H9 (cell line): ENCODE results near the gene MAPKAPK3. TPM values are rescaled to one million over a fixed set of nuclear protein-coding genes. Genes with fewer than 3 reads are reported as not detected.

Source experiments
- DNase-seq: peaks from one replicate; pipeline ENCODE4 v3.0.0-alpha.2; 2017
- H2AFZ ChIP-seq: one replicate; pipeline ENCODE4 v1.6.1; 2013; ENCODE audit warnings: mild to moderate bottlenecking, low read length, control low read depth, moderate library complexity
- H2AK5ac ChIP-seq: 2 replicates; pipeline ENCODE4 v1.6.1; 2013; ENCODE audit warnings: low read length, control low read depth, mixed read lengths; ENCODE audit not compliant: insufficient read length
- H2BK120ac ChIP-seq: one replicate; pipeline ENCODE4 v1.6.1; 2013; ENCODE audit warnings: low read depth, mild to moderate bottlenecking, low read length, control low read depth, inconsistent platforms; ENCODE audit not compliant: poor library complexity, severe bottlenecking
- H2BK12ac ChIP-seq: 2 replicates; pipeline ENCODE4 v1.6.1; 2013; ENCODE audit warnings: low read length, control low read depth, mixed read lengths, low read depth; ENCODE audit not compliant: insufficient read length
- H2BK15ac ChIP-seq: 2 replicates; pipeline ENCODE4 v1.6.1; 2013; ENCODE audit warnings: low read depth, low read length, control low read depth
- H2BK20ac ChIP-seq: one replicate; pipeline ENCODE4 v1.6.1; 2013; ENCODE audit warnings: low read depth, mild to moderate bottlenecking, low read length, control low read depth, inconsistent platforms; ENCODE audit not compliant: poor library complexity, severe bottlenecking
- H2BK5ac ChIP-seq: 2 replicates; pipeline ENCODE4 v1.6.1; 2013; ENCODE audit warnings: low read length, control low read depth, mixed read lengths; ENCODE audit not compliant: insufficient read length
- H3K14ac ChIP-seq: 2 replicates; pipeline ENCODE4 v1.6.1; 2013; ENCODE audit warnings: low read length, control low read depth; ENCODE audit not compliant: insufficient read depth
- H3K18ac ChIP-seq: 2 replicates; pipeline ENCODE4 v1.6.1; 2013; ENCODE audit warnings: low read depth, mild to moderate bottlenecking, mixed read lengths, low read length, control low read depth; ENCODE audit not compliant: insufficient read length
- H3K23ac ChIP-seq: 2 replicates; pipeline ENCODE4 v1.6.1; 2013; ENCODE audit warnings: low read length, control low read depth, mixed read lengths, low read depth; ENCODE audit not compliant: insufficient read length
- H3K23me2 ChIP-seq: 2 replicates; pipeline ENCODE4 v1.6.1; 2013; ENCODE audit warnings: low read depth, mild to moderate bottlenecking, mixed read lengths, low read length, control low read depth; ENCODE audit not compliant: insufficient read length, poor library complexity, severe bottlenecking
- H3K27ac ChIP-seq: 2 replicates; pipeline ENCODE4 v1.5.1; 2013; ENCODE audit warnings: low read length, control low read depth, mixed read lengths, low read depth; ENCODE audit not compliant: insufficient read length
- H3K27me3 ChIP-seq: 2 replicates; pipeline ENCODE4 v1.6.1; 2013; ENCODE audit warnings: low read length, control low read depth, inconsistent platforms; ENCODE audit not compliant: insufficient read depth
- H3K4ac ChIP-seq: 2 replicates; pipeline ENCODE4 v1.6.1; 2013; ENCODE audit warnings: low read depth, mild to moderate bottlenecking, control low read depth, inconsistent platforms, low read length, moderate library complexity
- H3K4me1 ChIP-seq: 2 replicates; pipeline ENCODE4 v1.6.1; 2013; ENCODE audit warnings: low read length, control low read depth, inconsistent platforms; ENCODE audit not compliant: insufficient read depth
- H3K4me2 ChIP-seq: 2 replicates; pipeline ENCODE4 v1.6.1; 2013; ENCODE audit warnings: low read length, control low read depth, mixed read lengths; ENCODE audit not compliant: insufficient read length, insufficient read depth
- H3K56ac ChIP-seq: 2 replicates; pipeline ENCODE4 v1.6.1; 2013; ENCODE audit warnings: low read depth, mild to moderate bottlenecking, mixed read lengths, low read length, control low read depth; ENCODE audit not compliant: insufficient read length
- H3K79me1 ChIP-seq: 2 replicates; pipeline ENCODE4 v1.6.1; 2013; ENCODE audit warnings: low read depth, mild to moderate bottlenecking, moderate library complexity, low read length, control low read depth, inconsistent platforms; ENCODE audit not compliant: insufficient read depth, poor library complexity, severe bottlenecking
- H3K79me2 ChIP-seq: 2 replicates; pipeline ENCODE4 v1.6.1; 2013; ENCODE audit warnings: low read length, control low read depth, inconsistent platforms; ENCODE audit not compliant: insufficient read depth
- H3K9ac ChIP-seq: 2 replicates; pipeline ENCODE4 v1.6.1; 2013; ENCODE audit warnings: low read length, control low read depth, mixed read lengths; ENCODE audit not compliant: insufficient read length; ENCODE audit errors: extremely low read depth
- H3K9me3 ChIP-seq: one replicate; pipeline ENCODE4 v1.6.1; 2013; ENCODE audit warnings: low read depth, low read length, inconsistent platforms; ENCODE audit not compliant: control insufficient read depth
- H3T11ph ChIP-seq: one replicate; pipeline ENCODE4 v1.6.1; 2013; ENCODE audit warnings: mild to moderate bottlenecking, low read length, control low read depth, inconsistent platforms
- H4K20me1 ChIP-seq: one replicate; pipeline ENCODE4 v1.6.1; 2013; ENCODE audit not compliant: control insufficient read depth, insufficient read length, insufficient read depth
- H4K5ac ChIP-seq: 2 replicates; pipeline ENCODE4 v1.6.1; 2013; ENCODE audit warnings: low read depth, mild to moderate bottlenecking, mixed read lengths, low read length, control low read depth; ENCODE audit not compliant: insufficient read length
- H4K8ac ChIP-seq: replicated peaks from 2 replicates; pipeline ENCODE4 v1.6.1; 2013; ENCODE audit warnings: low read length, control low read depth, mixed read lengths, low read depth; ENCODE audit not compliant: insufficient read length
- H4K91ac ChIP-seq: 2 replicates; pipeline ENCODE4 v1.6.1; 2013; ENCODE audit warnings: low read depth, mild to moderate bottlenecking, moderate library complexity, mixed read lengths, low read length, control low read depth; ENCODE audit not compliant: insufficient read length
- H3K27ac Mint-ChIP-seq, 3 experiments: 2 replicates in 2 of 3; 3 replicates in 1 of 3; pipeline ENCODE4 v1.8.0; 2020 to 2021; ENCODE audit warnings: mixed read lengths in 3 of 3, mild to moderate bottlenecking in 1 of 3, moderate library complexity in 1 of 3
- H3K27me3 Mint-ChIP-seq: 2 replicates; pipeline ENCODE4 v1.8.0; 2021; ENCODE audit warnings: low read depth, mild to moderate bottlenecking, moderate library complexity, mixed read lengths
- H3K36me3 Mint-ChIP-seq, 3 experiments: 2 replicates in 2 of 3; 3 replicates in 1 of 3; pipeline ENCODE4 v1.8.0; 2020 to 2021; ENCODE audit warnings: low read depth in 3 of 3, mixed read lengths in 3 of 3; ENCODE audit not compliant: insufficient read depth in 1 of 3
- H3K4me1 Mint-ChIP-seq, 2 experiments: 2 replicates each; pipeline ENCODE4 v1.8.0; 2020; ENCODE audit warnings: mixed read lengths in 2 of 2
- H3K4me3 Mint-ChIP-seq, 2 experiments: 2 replicates in 1 of 2; 3 replicates in 1 of 2; pipeline ENCODE4 v1.8.0; 2020 to 2021; ENCODE audit warnings: mild to moderate bottlenecking in 2 of 2, mixed read lengths in 2 of 2, moderate library complexity in 1 of 2
- H3K9me3 Mint-ChIP-seq, 2 experiments: 2 replicates in 1 of 2; 3 replicates in 1 of 2; pipeline ENCODE4 v1.8.0; 2020; ENCODE audit warnings: mild to moderate bottlenecking in 2 of 2, mixed read lengths in 2 of 2, moderate library complexity in 1 of 2
- WGBS: extraction: QIAGEN DNeasy Blood & Tissue Kit; methylation state at CpG from one replicate; pipeline ENCODE4 v1.1.7; 2013; ENCODE audit warnings: missing lambda C conversion rate, low lambda C conversion rate, mixed read lengths; ENCODE audit not compliant: insufficient read length; ENCODE audit errors: extremely low coverage; 5-methylcytosine and 5-hydroxymethylcytosine counted together
- total RNA-seq: library from RNA; stranded (reverse); gene quantifications from 2 replicates; pipeline ENCODE4 v1.2.1, GENCODE V29; 2021
- TF ChIP-seq, protein P1 (sequence below): fragments of 200-600 bp; sonication (generic); conservative IDR thresholded peaks from 3 replicates; pipeline ENCODE4 v1.8.0; 2021; ENCODE audit warnings: antibody characterized with exemption, mild to moderate bottlenecking

Gene MAPKAPK3
- total RNA-seq, 1 experiment from 2014 or later: 57.9 TPM

DNA sequence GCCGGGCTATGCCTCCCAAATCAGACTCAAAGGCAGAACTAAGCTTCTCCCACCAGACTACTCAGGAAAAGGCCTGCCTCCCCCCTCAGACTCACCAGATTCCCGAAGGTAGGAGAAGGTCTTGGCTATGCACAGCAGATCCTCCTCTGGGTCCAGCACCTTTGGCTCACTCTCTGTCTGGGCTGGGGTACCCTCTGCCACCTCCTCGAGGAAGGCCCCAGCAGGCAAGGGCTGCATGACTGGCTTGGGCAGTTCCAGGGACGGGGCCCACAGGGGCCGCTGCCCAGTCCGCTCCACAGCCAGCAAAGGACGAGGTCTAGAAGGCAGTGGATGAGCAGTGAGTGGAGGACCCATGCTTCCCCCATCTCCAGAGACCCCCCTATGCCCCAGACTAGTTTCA, 8.7 kb upstream of the MAPKAPK3 start:
- no peak overlapping the region for H2BK5ac ChIP-seq
- no peaks in the 10 kb centered on the region for H3K79me2 ChIP-seq
- TF ChIP-seq, protein P1, sequence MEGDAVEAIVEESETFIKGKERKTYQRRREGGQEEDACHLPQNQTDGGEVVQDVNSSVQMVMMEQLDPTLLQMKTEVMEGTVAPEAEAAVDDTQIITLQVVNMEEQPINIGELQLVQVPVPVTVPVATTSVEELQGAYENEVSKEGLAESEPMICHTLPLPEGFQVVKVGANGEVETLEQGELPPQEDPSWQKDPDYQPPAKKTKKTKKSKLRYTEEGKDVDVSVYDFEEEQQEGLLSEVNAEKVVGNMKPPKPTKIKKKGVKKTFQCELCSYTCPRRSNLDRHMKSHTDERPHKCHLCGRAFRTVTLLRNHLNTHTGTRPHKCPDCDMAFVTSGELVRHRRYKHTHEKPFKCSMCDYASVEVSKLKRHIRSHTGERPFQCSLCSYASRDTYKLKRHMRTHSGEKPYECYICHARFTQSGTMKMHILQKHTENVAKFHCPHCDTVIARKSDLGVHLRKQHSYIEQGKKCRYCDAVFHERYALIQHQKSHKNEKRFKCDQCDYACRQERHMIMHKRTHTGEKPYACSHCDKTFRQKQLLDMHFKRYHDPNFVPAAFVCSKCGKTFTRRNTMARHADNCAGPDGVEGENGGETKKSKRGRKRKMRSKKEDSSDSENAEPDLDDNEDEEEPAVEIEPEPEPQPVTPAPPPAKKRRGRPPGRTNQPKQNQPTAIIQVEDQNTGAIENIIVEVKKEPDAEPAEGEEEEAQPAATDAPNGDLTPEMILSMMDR: no peak
- H3K27ac ChIP-seq: no peak overlapping the region
- no peak overlapping the region for H3K4ac ChIP-seq
- H4K91ac ChIP-seq: no peak overlapping the region
- no peak overlapping the region for H2BK20ac ChIP-seq
- H3K27me3 ChIP-seq: peaks cover 8% of the 10 kb centered on the region; the same call in 1 of the 2 replicates
- no peak overlapping the region for H3K18ac ChIP-seq
- no peak overlapping the region for H3K56ac ChIP-seq
- no CpG with 5 or more reads among the region's 7 CpGs for WGBS
- H2AFZ ChIP-seq: no peak overlapping the region
- no peak overlapping the region for H3K4me3 Mint-ChIP-seq
- peaks cover 16 to 19% of the 10 kb centered on the region in 2 experiments for H3K4me1 Mint-ChIP-seq
- H3K27me3 Mint-ChIP-seq: peaks cover 38% of the 10 kb centered on the region
- peaks cover 0 to 1% (median 0%) of the 10 kb centered on the region in 3 experiments; a peak in 1 of 7 replicates for H3K36me3 Mint-ChIP-seq
- no peak overlapping the region for H3T11ph ChIP-seq
- no peaks in the 10 kb centered on the region for H3K79me1 ChIP-seq
- H4K5ac ChIP-seq: no peak overlapping the region
- no peak overlapping the region for H3K9ac ChIP-seq
- H2BK12ac ChIP-seq: no peak overlapping the region
- peak overlapping the region in 1 of 3 experiments; percentile 78; a peak in 1 of 7 replicates for H3K27ac Mint-ChIP-seq
- H3K9me3 ChIP-seq: no peaks in the 10 kb centered on the region
- no peak overlapping the region for H2BK120ac ChIP-seq
- H4K20me1 ChIP-seq: no peaks in the 10 kb centered on the region
- H3K4me2 ChIP-seq: no peak overlapping the region
- H2BK15ac ChIP-seq: no peak overlapping the region
- H3K23me2 ChIP-seq: peaks cover 12% of the 10 kb centered on the region
- no peak overlapping the region for H4K8ac ChIP-seq
- H3K14ac ChIP-seq: no peak overlapping the region
- no peaks in the 10 kb centered on the region for H3K4me1 ChIP-seq
- H3K23ac ChIP-seq: no peak overlapping the region
- DNase-seq: no peak
- H2AK5ac ChIP-seq: no peak overlapping the region
- H3K9me3 Mint-ChIP-seq: no peaks in the 10 kb centered on the region
